MM.1S (cell line): ENCODE data around the gene PLEKHM1.

ENCODE experiments used
- CTCF ChIP-seq: fragments of 300-600 bp; sonication (generic); IDR thresholded peaks from 2 replicates; pipeline ENCODE4 v1.5.1; 2016; ENCODE audit warnings: antibody characterized with exemption, low read length, mixed read lengths
- EZH2 ChIP-seq: fragments of 300-600 bp; sonication (generic); optimal IDR thresholded peaks from 2 replicates; pipeline ENCODE3; 2017; ENCODE audit warnings: low read depth, mild to moderate bottlenecking, antibody characterized with exemption, low read length, mixed read lengths
- EZH2phosphoT487 ChIP-seq: fragments of 300-600 bp; sonication (generic); IDR thresholded peaks from 2 replicates; pipeline ENCODE4 v1.6.1; 2018; ENCODE audit warnings: antibody characterized with exemption, low read length

- no peak for TF ChIP-seq EZH2
- no peak for TF ChIP-seq CTCF
- TF ChIP-seq EZH2phosphoT487, result no peak
Observed at GRCh38 chr17:45391918-45392317, 98.6 kb downstream of the PLEKHM1 start.
